Muscle layer of duodenum (tissue), 2 donors: Measurements from ENCODE around the gene CCDC159.
"Not testable (repeated sequence)": the region's sequence is repeated elsewhere in the genome, so short reads cannot be mapped to it uniquely, and the experiment has no call there.

Experiments
- H3K27ac ChIP-seq: one replicate; pipeline ENCODE4 v1.7.0; 2013; ENCODE audit warnings: mild to moderate bottlenecking, low read length
- H3K27me3 ChIP-seq: one replicate; pipeline ENCODE4 v1.7.0; 2013; ENCODE audit warnings: low read depth, mild to moderate bottlenecking, control low read depth, low read length
- H3K36me3 ChIP-seq, 2 donors: one replicate each; pipeline ENCODE4 v1.7.0; 2013; ENCODE audit warnings: low read length in 2 of 2, control low read depth in 1 of 2, mild to moderate bottlenecking in 1 of 2; ENCODE audit not compliant: insufficient read depth in 2 of 2, control insufficient read depth in 1 of 2
- H3K4me1 ChIP-seq, 2 donors: one replicate each; pipeline ENCODE4 v1.7.0; 2013; ENCODE audit warnings: low read length in 2 of 2, mild to moderate bottlenecking in 2 of 2, control low read depth in 1 of 2, moderate library complexity in 1 of 2; ENCODE audit not compliant: insufficient read depth in 2 of 2, control insufficient read depth in 1 of 2
- H3K4me3 ChIP-seq, 2 donors: one replicate each; pipeline ENCODE4 v1.7.0; 2013; ENCODE audit warnings: low read length in 2 of 2, low read depth in 1 of 2, mild to moderate bottlenecking in 1 of 2
- H3K9me3 ChIP-seq, 2 donors: one replicate each; pipeline ENCODE4 v1.7.0; 2013; ENCODE audit warnings: low read length in 2 of 2, control low read depth in 1 of 2, mild to moderate bottlenecking in 1 of 2; ENCODE audit not compliant: control insufficient read depth in 1 of 2
- donor health status: healthy.

The CCDC159 gene

GRCh38 chr19:11324079-11324661 lies 22.1 kb upstream of the CCDC159 start:
- H3K27me3 ChIP-seq: no peaks in the 10 kb centered on the region
- peaks cover 5 to 18% of the 10 kb centered on the region in 2 donors for H3K36me3 ChIP-seq
- peak overlapping the region; percentile 50 for H3K27ac ChIP-seq
- peak overlapping the region in 1 of 2 donors; percentile 46 for H3K4me3 ChIP-seq
- peaks cover 9 to 20% of the 10 kb centered on the region in 2 donors for H3K4me1 ChIP-seq
- no peaks in the 10 kb centered on the region for H3K9me3 ChIP-seq

DNA sequence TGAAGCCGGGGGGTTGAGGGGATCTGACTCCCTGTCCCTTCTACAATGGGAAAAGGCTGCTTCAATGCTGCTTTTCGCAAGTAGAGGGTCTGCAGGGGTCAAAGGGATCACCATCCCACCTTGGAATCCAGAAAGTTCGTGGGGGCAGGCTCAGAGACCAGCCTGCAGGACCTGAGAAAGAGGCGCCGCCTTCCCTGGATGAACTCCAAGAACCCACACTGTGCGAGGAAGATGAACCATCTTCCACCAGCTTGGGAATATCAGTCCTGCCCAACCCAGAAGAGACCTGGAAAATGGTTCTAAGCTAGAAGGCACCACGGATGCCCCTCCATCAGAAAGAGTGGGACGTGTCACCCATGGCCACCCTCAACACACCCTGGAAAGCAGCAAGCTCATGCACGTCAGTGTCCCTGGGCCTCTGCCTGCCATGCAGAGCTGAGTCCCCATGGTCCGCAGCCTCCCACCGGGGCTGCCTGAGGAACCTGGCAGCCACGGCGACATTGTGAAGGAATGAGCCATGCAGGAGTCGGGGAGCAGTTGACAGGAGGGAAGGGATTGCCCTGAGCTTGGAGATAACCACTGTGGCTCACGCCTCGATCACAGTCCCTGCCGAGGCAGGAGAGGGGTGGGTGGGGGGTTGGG lies 21.4 kb upstream of the CCDC159 start:
- H3K36me3 ChIP-seq: peaks cover 5 to 22% of the 10 kb centered on the region in 2 donors
- H3K27me3 ChIP-seq: no peaks in the 10 kb centered on the region
- peaks cover 9 to 20% of the 10 kb centered on the region in 2 donors for H3K4me1 ChIP-seq
- H3K4me3 ChIP-seq: peak overlapping the region in 1 of 2 donors; percentile 46
- peak overlapping the region; percentile 50 for H3K27ac ChIP-seq
- H3K9me3 ChIP-seq: no peaks in the 10 kb centered on the region

DNA sequence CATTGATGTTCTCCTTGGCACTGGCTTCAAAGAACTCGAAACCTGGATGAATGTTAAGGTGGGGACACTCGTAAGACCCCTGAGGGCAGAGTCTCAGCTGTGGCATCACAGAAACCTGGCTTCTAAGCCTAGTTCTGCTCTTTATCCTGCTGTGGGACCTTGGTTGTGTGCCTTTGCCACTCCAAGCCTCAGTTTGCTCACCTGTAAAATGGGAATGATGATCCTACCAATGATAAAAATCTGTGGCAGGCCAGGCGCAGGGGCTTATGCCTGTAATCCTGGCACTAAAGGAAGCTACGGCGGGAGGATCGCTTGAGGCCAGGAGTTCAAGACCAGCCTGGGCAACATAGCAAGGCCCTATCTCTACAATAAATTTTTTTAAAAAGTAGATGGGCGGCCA lies 20.8 kb upstream of the CCDC159 start:
- no peak overlapping the region for H3K27ac ChIP-seq

GRCh38 chr19:11330127-11330526 lies 16.2 kb upstream of the CCDC159 start:
- no peaks in the 10 kb centered on the region for H3K4me1 ChIP-seq
- H3K9me3 ChIP-seq: no peaks in the 10 kb centered on the region
- H3K27ac ChIP-seq: no peak overlapping the region
- H3K27me3 ChIP-seq: no peaks in the 10 kb centered on the region
- peaks cover 9 to 44% of the 10 kb centered on the region in 2 donors for H3K36me3 ChIP-seq
- H3K4me3 ChIP-seq: no peak overlapping the region

More for the DNA sequence above, 20.8 kb upstream of the CCDC159 start:
- Histone ChIP-seq H3K9me3 (no peaks in the 10 kb centered on the region), H3K36me3 (peaks cover 5 to 27% of the 10 kb centered on the region in 2 donors), H3K4me1 (peaks cover 9 to 20% of the 10 kb centered on the region in 2 donors), H3K27me3 (no peaks in the 10 kb centered on the region), H3K4me3 (no peak overlapping the region)

DNA sequence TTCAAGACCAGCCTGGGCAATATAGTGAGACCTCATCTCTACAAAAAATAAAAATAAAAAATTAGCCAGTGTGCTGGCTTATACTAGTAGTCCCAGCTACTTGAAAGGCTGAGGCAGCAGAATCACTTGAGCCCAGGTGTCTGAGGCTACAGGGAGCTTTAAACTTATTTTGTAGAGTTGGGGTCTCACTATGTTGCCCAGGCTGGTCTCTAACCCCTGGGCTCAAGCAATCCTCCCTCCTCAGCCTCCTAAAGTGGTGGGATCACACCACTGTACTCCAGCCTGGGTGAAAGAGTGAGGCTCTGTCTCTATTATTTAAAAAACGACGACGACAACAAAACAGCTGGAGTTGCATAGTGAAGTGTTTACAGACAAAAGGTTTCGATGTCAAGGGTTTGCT lies 14.8 kb upstream of the CCDC159 start:
- Histone ChIP-seq H3K36me3 (peaks cover 21 to 55% of the 10 kb centered on the region in 2 donors), H3K9me3 (no peaks in the 10 kb centered on the region), H3K27ac (no peak overlapping the region), H3K4me1 (no peaks in the 10 kb centered on the region), H3K4me3 (no peak overlapping the region), H3K27me3 (no peaks in the 10 kb centered on the region)

DNA sequence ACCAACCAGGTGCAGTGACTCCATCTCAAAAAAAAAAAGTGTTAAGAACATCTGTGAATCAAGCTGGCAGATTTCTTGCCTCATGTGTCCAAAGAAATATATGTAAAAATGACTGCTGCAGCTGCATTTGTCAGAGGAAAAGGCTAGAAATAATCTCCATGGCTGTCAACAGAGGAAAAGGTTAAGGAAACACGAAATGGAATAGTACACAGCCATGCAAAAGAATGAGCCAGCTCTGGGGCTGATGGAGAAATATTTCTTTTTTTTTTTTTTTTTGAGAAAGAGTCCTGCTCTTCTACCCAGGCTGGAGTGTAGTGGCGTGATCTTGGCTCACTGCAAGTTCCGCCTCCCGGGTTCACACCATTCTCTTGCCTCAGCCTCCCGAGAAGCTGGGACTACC lies 13.5 kb upstream of the CCDC159 start:
- H3K27ac ChIP-seq: no peak overlapping the region
- no peaks in the 10 kb centered on the region for H3K4me1 ChIP-seq
- no peak overlapping the region for H3K4me3 ChIP-seq
- no peaks in the 10 kb centered on the region for H3K27me3 ChIP-seq
- H3K36me3 ChIP-seq: peaks cover 16 to 46% of the 10 kb centered on the region in 2 donors
- H3K9me3 ChIP-seq: no peaks in the 10 kb centered on the region

- H3K9me3 ChIP-seq, H3K27me3 ChIP-seq, H3K4me1 ChIP-seq, H3K4me3 ChIP-seq, H3K27ac ChIP-seq: not testable (repeated sequence)
- peaks cover 16 to 44% of the 10 kb centered on the region in 2 donors for H3K36me3 ChIP-seq
Observed at GRCh38 chr19:11333838-11334237, 12.5 kb upstream of the CCDC159 start.

DNA sequence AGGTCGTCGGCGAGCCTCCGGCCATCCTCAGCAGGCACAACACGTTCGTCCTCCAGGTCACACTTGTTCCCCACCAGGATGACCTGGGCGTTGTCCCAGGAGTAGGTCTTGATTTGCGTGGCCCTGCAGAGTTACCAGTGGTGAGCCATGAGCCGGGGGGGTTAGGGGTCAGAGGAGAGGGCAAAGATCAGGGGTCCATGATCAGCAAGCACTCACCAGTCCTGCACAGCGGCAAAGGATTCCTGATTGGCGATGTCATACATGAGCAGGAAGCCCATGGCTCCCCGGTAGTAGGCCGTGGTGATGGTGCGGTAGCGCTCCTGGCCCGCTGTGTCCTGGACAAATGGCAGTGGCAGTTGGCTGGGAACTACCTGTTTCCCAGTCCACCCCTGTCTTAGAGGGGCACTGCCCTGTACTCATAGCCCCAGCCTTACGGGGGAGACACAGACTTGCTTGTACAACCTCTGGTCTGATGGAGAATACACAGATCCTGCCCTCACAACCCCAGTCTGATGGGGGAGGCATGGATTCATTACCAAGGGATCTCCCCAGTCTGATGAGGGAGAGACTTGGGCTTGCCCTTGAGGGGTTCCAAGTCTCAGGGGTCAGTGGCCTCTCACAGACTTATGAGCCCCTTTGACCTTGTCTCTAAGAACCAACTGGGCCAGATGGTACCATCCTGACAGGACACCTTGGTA lies 10.7 kb upstream of the CCDC159 start:
- Histone ChIP-seq H3K4me3 (no peak overlapping the region), H3K4me1 (peaks cover 0 to 18% of the 10 kb centered on the region in 2 donors), H3K27me3 (no peaks in the 10 kb centered on the region), H3K36me3 (peaks cover 16 to 31% of the 10 kb centered on the region in 2 donors), H3K9me3 (no peaks in the 10 kb centered on the region), H3K27ac (no peak overlapping the region)

DNA sequence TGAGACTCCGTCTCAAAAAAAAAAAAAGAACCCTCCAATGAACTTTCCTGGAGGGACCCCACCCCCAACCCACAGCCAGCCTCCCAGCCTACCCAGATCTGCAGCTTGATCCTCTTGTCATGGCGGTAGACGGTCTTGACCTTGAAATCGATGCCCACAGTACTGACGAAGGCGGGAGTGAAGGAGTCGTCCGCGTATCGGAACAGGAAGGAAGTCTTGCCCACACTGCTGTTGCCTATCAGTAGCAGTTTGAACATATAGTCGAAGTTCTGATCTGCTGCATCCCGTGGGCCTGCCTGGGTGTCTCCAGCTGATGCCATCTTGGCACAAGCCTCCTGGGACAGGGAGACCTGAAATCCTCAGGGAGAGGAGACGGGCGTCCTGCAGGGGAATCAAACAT lies 9.2 kb upstream of the CCDC159 start:
- Histone ChIP-seq H3K4me3 (no peak overlapping the region), H3K27me3 (no peaks in the 10 kb centered on the region), H3K9me3 (no peaks in the 10 kb centered on the region), H3K4me1 (peaks cover 0 to 18% of the 10 kb centered on the region in 2 donors), H3K27ac (no peak overlapping the region), H3K36me3 (peaks cover 16 to 36% of the 10 kb centered on the region in 2 donors)

- Histone ChIP-seq H3K4me3 (peak overlapping the region; percentile 64 to 93), H3K36me3 (peaks cover 16 to 36% of the 10 kb centered on the region in 2 donors), H3K9me3 (no peaks in the 10 kb centered on the region), H3K4me1 (peaks cover 0 to 18% of the 10 kb centered on the region in 2 donors), H3K27ac (peak overlapping the region; percentile 68), H3K27me3 (no peaks in the 10 kb centered on the region)
Observed at GRCh38 chr19:11338121-11338520, 8.2 kb upstream of the CCDC159 start.

DNA sequence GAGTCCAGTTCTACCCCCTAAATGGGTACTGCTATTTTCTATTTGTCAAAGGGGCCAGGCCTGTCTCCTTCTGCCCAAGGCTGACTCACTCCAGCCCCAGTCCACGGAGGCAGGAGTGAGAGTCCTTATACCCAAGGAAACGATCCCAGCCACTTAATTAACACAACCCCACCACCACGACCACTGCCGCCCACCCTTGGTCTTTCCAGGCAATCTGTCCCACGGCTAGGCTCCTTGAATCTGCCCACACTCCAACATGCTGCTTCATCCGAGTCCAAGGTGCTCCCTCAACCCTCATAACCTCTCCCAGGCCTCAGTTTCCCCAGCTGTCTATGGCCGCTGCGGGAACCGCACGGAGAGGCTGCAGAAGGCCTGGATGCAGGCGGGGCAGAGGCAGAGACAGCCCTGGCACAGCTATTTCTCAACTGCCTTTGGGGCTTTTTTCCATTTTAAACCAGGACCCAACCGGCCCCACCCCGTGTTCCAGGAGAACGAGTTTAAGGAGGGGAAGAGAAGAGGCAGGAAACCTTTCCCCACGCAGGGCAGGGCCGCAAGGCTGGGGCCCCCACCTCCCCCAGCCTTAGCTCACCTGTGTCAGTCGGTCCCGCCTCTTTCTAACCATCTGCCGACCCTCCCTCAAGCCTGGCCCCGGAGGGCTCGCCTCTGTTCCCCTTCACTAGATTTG lies 7.6 kb upstream of the CCDC159 start:
- Histone ChIP-seq H3K4me3 (peak overlapping the region; percentile 64 to 93), H3K27me3 (no peaks in the 10 kb centered on the region), H3K36me3 (peaks cover 16 to 31% of the 10 kb centered on the region in 2 donors), H3K9me3 (no peaks in the 10 kb centered on the region), H3K4me1 (peaks cover 0 to 18% of the 10 kb centered on the region in 2 donors), H3K27ac (peak overlapping the region; percentile 68)
